ENCODE measurements around the gene TATDN2. TPM values are rescaled to one million over a fixed set of nuclear protein-coding genes. Genes with fewer than 3 reads are reported as not detected.

TATDN2 gene
- total and polyA plus RNA-seq, 9 of the 15 experiments (the other 6 are each of a cell fraction or from before 2014, with no cell fraction given) = 5.2 to 44.7 (median 25.8) TPM

GRCh38 chr3:10248184-10248983 lies at the start of gene TATDN2 (continued):
- TF ChIP-seq KDM4B (IDR thresholded peaks at IDR 0.05; ENCODE audit: borderline replicate concordance in 2 of 2, low read depth in 1 of 2) (no peak), CBFA2T3 (IDR thresholded peaks at IDR 0.05) (peak; percentile 60), DMBX1 (CRISPR knock-in tag; IDR thresholded peaks at IDR 0.05; ENCODE audit: borderline replicate concordance) (peak; percentile 47; the same call in 1 of the 2 replicates), HDAC8 (tag; IDR thresholded peaks at IDR 0.05) (no peak), ARID2 (IDR thresholded peaks at IDR 0.05) (no peak), ZNF395 (CRISPR knock-in tag; IDR thresholded peaks at IDR 0.05) (peak; percentile 37; the same call in 1 of the 2 replicates), SFPQ (IDR thresholded peaks at IDR 0.05; ENCODE audit: low read depth, low read length) (no peak), MCM2 (IDR thresholded peaks at IDR 0.05; ENCODE audit: low read depth) (no peak), MCM7 (IDR thresholded peaks at IDR 0.05) (no peak), MCM5 (IDR thresholded peaks at IDR 0.05; ENCODE audit: low read depth) (no peak), ZNF717 (CRISPR knock-in tag; IDR thresholded peaks at IDR 0.05) (no peak), STAT5B (CRISPR knock-in tag; IDR thresholded peaks at IDR 0.05) (no peak), ATF4 (CRISPR knock-in tag; IDR thresholded peaks at IDR 0.05) (no peak), SLC30A9 (CRISPR knock-in tag; IDR thresholded peaks at IDR 0.05) (no peak), SIN3A (IDR thresholded peaks at IDR 0.05; ENCODE audit: borderline replicate concordance in 2 of 2, control insufficient read depth in 1 of 2, low read depth in 2 of 2, low read length in 2 of 2) (peak; percentile 37 to 80; a peak in 2 of 4 replicates), MYC (IDR thresholded peaks at IDR 0.05; ENCODE audit: low read depth, low read length) (peak; percentile 69), MYC (CRISPR knock-in tag; IDR thresholded peaks at IDR 0.05; ENCODE audit: borderline replicate concordance, low read depth) (no peak), ZNF699 (CRISPR knock-in tag; IDR thresholded peaks at IDR 0.05; ENCODE audit: insufficient replicate concordance) (no peak), ZNF253 (CRISPR knock-in tag; conservative IDR thresholded peaks at IDR 0.05) (no peak), PPARD (CRISPR knock-in tag; IDR thresholded peaks at IDR 0.05) (no peak), BRD9 (IDR thresholded peaks at IDR 0.05; ENCODE audit: low read depth, partially characterized antibody) (no peak), NCOR1 (IDR thresholded peaks at IDR 0.05) (no peak)
- TF ChIP-seq, protein P1, sequence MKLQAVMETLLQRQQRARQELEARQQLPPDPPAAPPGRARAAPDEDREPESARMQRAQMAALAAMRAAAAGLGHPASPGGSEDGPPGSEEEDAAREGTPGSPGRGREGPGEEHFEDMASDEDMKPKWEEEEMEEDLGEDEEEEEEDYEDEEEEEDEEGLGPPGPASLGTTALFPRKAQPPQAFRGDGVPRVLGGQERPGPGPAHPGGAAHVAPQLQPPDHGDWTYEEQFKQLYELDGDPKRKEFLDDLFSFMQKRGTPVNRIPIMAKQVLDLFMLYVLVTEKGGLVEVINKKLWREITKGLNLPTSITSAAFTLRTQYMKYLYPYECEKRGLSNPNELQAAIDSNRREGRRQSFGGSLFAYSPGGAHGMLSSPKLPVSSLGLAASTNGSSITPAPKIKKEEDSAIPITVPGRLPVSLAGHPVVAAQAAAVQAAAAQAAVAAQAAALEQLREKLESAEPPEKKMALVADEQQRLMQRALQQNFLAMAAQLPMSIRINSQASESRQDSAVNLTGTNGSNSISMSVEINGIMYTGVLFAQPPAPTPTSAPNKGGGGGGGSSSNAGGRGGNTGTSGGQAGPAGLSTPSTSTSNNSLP (IDR thresholded peaks at IDR 0.05; ENCODE audit: borderline replicate concordance, low read depth, low read length) = no peak

Measured in K562 (cell line).